ENCODE results near the gene SCFD2. TPM values are rescaled to one million over a fixed set of nuclear protein-coding genes. Genes with fewer than 3 reads are reported as not detected.

Gene SCFD2
- total RNA-seq, 1 experiment from 2014 or later, result 36.6 TPM

- Histone ChIP-seq H2AFZ (ENCODE audit: low read length) (no peak overlapping the region), H3K79me2 (ENCODE audit: low read length) (no peaks in the 10 kb centered on the region), H3K9me2 (replicated peaks; ENCODE audit: low read length) (no peaks in the 10 kb centered on the region), H3K27ac (ENCODE audit: low read length) (no peak overlapping the region), H3K9ac (ENCODE audit: low read length) (no peak overlapping the region), H3K4me1 (ENCODE audit: insufficient read depth, low read length) (peaks cover 6% of the 10 kb centered on the region; the same call in 1 of the 2 replicates), H3K4me3 (ENCODE audit: low read length) (no peak overlapping the region), H3K4me2 (ENCODE audit: low read length) (no peak overlapping the region), H3K9me3 (ENCODE audit: low read length) (no peaks in the 10 kb centered on the region), H3K27me3 (ENCODE audit: low read length) (no peaks in the 10 kb centered on the region), H3F3A (ENCODE audit: low read length, unreplicated experiment) (no peaks in the 10 kb centered on the region), H4K20me1 (ENCODE audit: low read length) (no peaks in the 10 kb centered on the region), H3K36me3 (ENCODE audit: low read depth, low read length) (no peaks in the 10 kb centered on the region)
- BruUV-seq (replicated peaks), result no TSS peak
- ChIA-PET CTCF (interaction anchor here (0.6 kb wide), 1 partner anchor 124 kb away, joined by 3 read pairs; no protein-coding TSS in a partner anchor), POLR2A (ENCODE audit: unreplicated experiment) (no interaction called here)
- TF ChIP-seq EZH2 (IDR thresholded peaks at IDR 0.05; ENCODE audit: low read length, unreplicated experiment), result no peak
- TF ChIP-seq EZH2phosphoT487 (IDR thresholded peaks at IDR 0.05; ENCODE audit: borderline replicate concordance, low read length), result no peak
- TF ChIP-seq, protein P1, sequence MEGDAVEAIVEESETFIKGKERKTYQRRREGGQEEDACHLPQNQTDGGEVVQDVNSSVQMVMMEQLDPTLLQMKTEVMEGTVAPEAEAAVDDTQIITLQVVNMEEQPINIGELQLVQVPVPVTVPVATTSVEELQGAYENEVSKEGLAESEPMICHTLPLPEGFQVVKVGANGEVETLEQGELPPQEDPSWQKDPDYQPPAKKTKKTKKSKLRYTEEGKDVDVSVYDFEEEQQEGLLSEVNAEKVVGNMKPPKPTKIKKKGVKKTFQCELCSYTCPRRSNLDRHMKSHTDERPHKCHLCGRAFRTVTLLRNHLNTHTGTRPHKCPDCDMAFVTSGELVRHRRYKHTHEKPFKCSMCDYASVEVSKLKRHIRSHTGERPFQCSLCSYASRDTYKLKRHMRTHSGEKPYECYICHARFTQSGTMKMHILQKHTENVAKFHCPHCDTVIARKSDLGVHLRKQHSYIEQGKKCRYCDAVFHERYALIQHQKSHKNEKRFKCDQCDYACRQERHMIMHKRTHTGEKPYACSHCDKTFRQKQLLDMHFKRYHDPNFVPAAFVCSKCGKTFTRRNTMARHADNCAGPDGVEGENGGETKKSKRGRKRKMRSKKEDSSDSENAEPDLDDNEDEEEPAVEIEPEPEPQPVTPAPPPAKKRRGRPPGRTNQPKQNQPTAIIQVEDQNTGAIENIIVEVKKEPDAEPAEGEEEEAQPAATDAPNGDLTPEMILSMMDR (conservative IDR thresholded peaks at IDR 0.05; ENCODE audit: low read depth, low read length), result no peak
- ATAC-seq (no peak), DNase-seq (no peak)
- intact Hi-C loops (cut with micrococcal nuclease), result no loop called here
Observed at GRCh38 chr4:52917817-52918216, 448.0 kb downstream of the SCFD2 start.

DNA sequence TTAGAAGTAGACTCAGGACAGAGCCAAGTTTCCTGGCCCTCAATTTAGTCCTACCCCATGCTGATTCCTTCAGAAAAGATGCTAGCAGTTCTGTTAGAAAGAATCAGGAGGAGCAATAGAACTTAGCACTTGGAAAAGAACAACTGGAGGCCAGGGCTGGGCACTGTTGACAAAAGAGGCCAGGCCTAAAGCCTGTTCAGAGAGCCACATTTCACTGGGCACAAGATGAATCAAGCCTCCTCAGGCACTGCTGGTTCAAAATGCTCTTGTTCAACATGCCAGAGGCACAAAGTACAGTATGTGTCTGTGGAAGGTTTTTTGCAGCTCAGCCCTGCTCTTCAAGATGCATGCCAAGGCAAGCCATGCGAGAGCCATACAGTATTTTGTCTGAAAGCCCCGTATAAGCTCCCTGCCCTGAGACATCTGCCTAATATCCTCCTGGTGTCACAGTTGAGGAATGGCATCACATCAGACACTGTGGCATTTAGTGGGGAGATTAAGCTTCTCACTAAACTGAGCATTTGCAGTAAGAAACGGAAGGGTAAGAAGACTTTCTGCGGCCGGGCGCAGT, 450.0 kb downstream of the SCFD2 start:
- intact Hi-C loops (cut with micrococcal nuclease), result no loop called here

GRCh38 chr4:52915191-52915590, 450.7 kb downstream of the SCFD2 start:
- Histone ChIP-seq H3K9me2 (replicated peaks; ENCODE audit: low read length) (no peaks in the 10 kb centered on the region), H3K9me3 (ENCODE audit: low read length) (no peaks in the 10 kb centered on the region), H3K36me3 (ENCODE audit: low read depth, low read length) (no peaks in the 10 kb centered on the region), H3K4me2 (ENCODE audit: low read length) (no peak overlapping the region), H3K9ac (ENCODE audit: low read length) (no peak overlapping the region), H3K27me3 (ENCODE audit: low read length) (no peaks in the 10 kb centered on the region), H2AFZ (ENCODE audit: low read length) (no peak overlapping the region), H3F3A (ENCODE audit: low read length, unreplicated experiment) (no peaks in the 10 kb centered on the region), H4K20me1 (ENCODE audit: low read length) (no peaks in the 10 kb centered on the region), H3K4me1 (ENCODE audit: insufficient read depth, low read length) (peaks cover 6% of the 10 kb centered on the region; the same call in 1 of the 2 replicates), H3K79me2 (ENCODE audit: low read length) (no peaks in the 10 kb centered on the region), H3K4me3 (ENCODE audit: low read length) (no peak overlapping the region), H3K27ac (ENCODE audit: low read length) (no peak overlapping the region)
- ChIA-PET CTCF (no interaction called here), POLR2A (ENCODE audit: unreplicated experiment) (no interaction called here)
- DNase-seq, result no peak
- intact Hi-C loops (cut with micrococcal nuclease), result no loop called here
- no TSS peak for BruUV-seq (replicated peaks)
- ATAC-seq, result no peak
- TF ChIP-seq EZH2phosphoT487 (IDR thresholded peaks at IDR 0.05; ENCODE audit: borderline replicate concordance, low read length), result no peak
- TF ChIP-seq, protein P1 (conservative IDR thresholded peaks at IDR 0.05; ENCODE audit: low read depth, low read length), result no peak
- no peak for TF ChIP-seq EZH2 (IDR thresholded peaks at IDR 0.05; ENCODE audit: low read length, unreplicated experiment)

More for the DNA sequence above, 450.0 kb downstream of the SCFD2 start:
- H3K4me3 ChIP-seq (ENCODE audit: low read length), result no peak overlapping the region
- no peaks in the 10 kb centered on the region for H3K79me2 ChIP-seq (ENCODE audit: low read length)
- H3K4me2 ChIP-seq (ENCODE audit: low read length), result no peak overlapping the region
- no peaks in the 10 kb centered on the region for H3K36me3 ChIP-seq (ENCODE audit: low read depth, low read length)
- H3K27me3 ChIP-seq (ENCODE audit: low read length), result no peaks in the 10 kb centered on the region
- H3K9ac ChIP-seq (ENCODE audit: low read length), result no peak overlapping the region
- no peaks in the 10 kb centered on the region for H3F3A ChIP-seq (ENCODE audit: low read length, unreplicated experiment)
- H2AFZ ChIP-seq (ENCODE audit: low read length), result no peak overlapping the region
- BruUV-seq (replicated peaks), result no TSS peak
- CTCF ChIA-PET, result no interaction called here
- ATAC-seq (no peak), DNase-seq (no peak)
- no peaks in the 10 kb centered on the region for H3K9me3 ChIP-seq (ENCODE audit: low read length)
- no peak for TF ChIP-seq EZH2 (IDR thresholded peaks at IDR 0.05; ENCODE audit: low read length, unreplicated experiment)
- no peak for TF ChIP-seq EZH2phosphoT487 (IDR thresholded peaks at IDR 0.05; ENCODE audit: borderline replicate concordance, low read length)
- TF ChIP-seq, protein P1 (conservative IDR thresholded peaks at IDR 0.05; ENCODE audit: low read depth, low read length), result no peak
- no peaks in the 10 kb centered on the region for H4K20me1 ChIP-seq (ENCODE audit: low read length)
- POLR2A ChIA-PET (ENCODE audit: unreplicated experiment), result no interaction called here
- H3K9me2 ChIP-seq (replicated peaks; ENCODE audit: low read length), result no peaks in the 10 kb centered on the region
- no peak overlapping the region for H3K27ac ChIP-seq (ENCODE audit: low read length)
- peaks cover 6% of the 10 kb centered on the region; the same call in 1 of the 2 replicates for H3K4me1 ChIP-seq (ENCODE audit: insufficient read depth, low read length)

Measured in PC-3 (cell line).